Gastroesophageal sphincter (tissue), 3 donors: Measurements from ENCODE around the gene KATNIP.

Experiments used
- EP300 ChIP-seq: sonication (generic); formaldehyde crosslinking; IDR thresholded peaks from one replicate; pipeline ENCODE4 v1.6.1; 2017; ENCODE audit warnings: antibody characterized with exemption, mild to moderate bottlenecking
- POLR2A ChIP-seq, 2 donors: fragments of 450-650 bp; IDR thresholded peaks; one replicate each; pipeline ENCODE4 v1.6.1; 2017; ENCODE audit warnings: antibody characterized with exemption in 2 of 2, mild to moderate bottlenecking in 2 of 2, moderate library complexity in 1 of 2
- TF ChIP-seq, protein P1 (sequence below), 4 experiments: fragments of 200-600 bp in 2 of 4; fragments of 450-650 bp in 2 of 4; sonication (generic) in 1 of 4; IDR thresholded peaks; one replicate each; pipeline ENCODE4 v1.5.1; 2017 to 2019; ENCODE audit warnings: antibody characterized with exemption in 4 of 4, mild to moderate bottlenecking in 2 of 4, moderate library complexity in 2 of 4

GRCh38 chr16:27539636-27540035 lies 10.3 kb upstream of the KATNIP start:
- TF ChIP-seq POLR2A (IDR thresholded peaks at IDR 0.05) = no peak
- TF ChIP-seq, protein P1, sequence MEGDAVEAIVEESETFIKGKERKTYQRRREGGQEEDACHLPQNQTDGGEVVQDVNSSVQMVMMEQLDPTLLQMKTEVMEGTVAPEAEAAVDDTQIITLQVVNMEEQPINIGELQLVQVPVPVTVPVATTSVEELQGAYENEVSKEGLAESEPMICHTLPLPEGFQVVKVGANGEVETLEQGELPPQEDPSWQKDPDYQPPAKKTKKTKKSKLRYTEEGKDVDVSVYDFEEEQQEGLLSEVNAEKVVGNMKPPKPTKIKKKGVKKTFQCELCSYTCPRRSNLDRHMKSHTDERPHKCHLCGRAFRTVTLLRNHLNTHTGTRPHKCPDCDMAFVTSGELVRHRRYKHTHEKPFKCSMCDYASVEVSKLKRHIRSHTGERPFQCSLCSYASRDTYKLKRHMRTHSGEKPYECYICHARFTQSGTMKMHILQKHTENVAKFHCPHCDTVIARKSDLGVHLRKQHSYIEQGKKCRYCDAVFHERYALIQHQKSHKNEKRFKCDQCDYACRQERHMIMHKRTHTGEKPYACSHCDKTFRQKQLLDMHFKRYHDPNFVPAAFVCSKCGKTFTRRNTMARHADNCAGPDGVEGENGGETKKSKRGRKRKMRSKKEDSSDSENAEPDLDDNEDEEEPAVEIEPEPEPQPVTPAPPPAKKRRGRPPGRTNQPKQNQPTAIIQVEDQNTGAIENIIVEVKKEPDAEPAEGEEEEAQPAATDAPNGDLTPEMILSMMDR (IDR thresholded peaks at IDR 0.05) = no peak
- TF ChIP-seq EP300 = no peak
